ENCODE results near the gene PNCK. TPM values are rescaled to one million over a fixed set of nuclear protein-coding genes. Genes with fewer than 3 reads are reported as not detected.

The PNCK gene

Small RNA genes lying within 50 kb of the gene (small RNA-seq; reads per million reads assigned to genes)
- not detected for gene RN7SL687P

Data from skeletal muscle satellite cell (primary cell).